Measurements from ENCODE around the gene KCNJ9.

DNA sequence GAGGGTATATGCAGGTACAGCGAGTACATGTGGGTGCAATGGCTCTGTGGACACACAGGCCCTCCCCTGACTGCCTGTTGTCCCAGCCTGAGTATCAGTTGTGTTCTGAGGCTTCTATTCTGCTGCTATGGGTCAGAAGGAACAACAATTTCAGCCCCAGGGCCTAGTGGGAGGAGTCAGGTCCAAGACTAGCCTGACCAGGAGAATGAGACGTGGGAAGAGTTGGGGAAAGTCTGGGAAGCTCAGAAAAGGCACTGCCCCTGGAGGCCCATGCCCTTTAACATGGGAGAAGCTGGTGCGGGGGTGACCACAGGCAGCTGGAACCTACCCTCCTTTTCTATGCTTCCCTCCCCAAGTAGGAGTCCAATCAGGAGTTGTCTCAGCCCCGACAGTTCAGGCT lies 9.4 kb downstream of the KCNJ9 start:
- no peak for TF ChIP-seq POLR2AphosphoS5 (IDR thresholded peaks at IDR 0.05)
- TF ChIP-seq, protein P1, sequence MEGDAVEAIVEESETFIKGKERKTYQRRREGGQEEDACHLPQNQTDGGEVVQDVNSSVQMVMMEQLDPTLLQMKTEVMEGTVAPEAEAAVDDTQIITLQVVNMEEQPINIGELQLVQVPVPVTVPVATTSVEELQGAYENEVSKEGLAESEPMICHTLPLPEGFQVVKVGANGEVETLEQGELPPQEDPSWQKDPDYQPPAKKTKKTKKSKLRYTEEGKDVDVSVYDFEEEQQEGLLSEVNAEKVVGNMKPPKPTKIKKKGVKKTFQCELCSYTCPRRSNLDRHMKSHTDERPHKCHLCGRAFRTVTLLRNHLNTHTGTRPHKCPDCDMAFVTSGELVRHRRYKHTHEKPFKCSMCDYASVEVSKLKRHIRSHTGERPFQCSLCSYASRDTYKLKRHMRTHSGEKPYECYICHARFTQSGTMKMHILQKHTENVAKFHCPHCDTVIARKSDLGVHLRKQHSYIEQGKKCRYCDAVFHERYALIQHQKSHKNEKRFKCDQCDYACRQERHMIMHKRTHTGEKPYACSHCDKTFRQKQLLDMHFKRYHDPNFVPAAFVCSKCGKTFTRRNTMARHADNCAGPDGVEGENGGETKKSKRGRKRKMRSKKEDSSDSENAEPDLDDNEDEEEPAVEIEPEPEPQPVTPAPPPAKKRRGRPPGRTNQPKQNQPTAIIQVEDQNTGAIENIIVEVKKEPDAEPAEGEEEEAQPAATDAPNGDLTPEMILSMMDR (IDR thresholded peaks at IDR 0.05), result no peak
